A549 (cell line): ENCODE data around the gene GUCY1A2.

Experiments
- EP300 ChIP-seq, 2 experiments: fragments of >200 bp; sonication (Bioruptor Twin); formaldehyde crosslinking; IDR thresholded peaks; 2 replicates in 1 of 2; 3 replicates in 1 of 2; pipeline ENCODE4 v1.6.1; 2016 to 2017
- MYC ChIP-seq: IDR thresholded peaks from 2 replicates; pipeline ENCODE4 v1.6.1; 2012; ENCODE audit warnings: mild to moderate bottlenecking, inconsistent platforms, low read length, improper control_type of control experiment, borderline replicate concordance
- POLR2A ChIP-seq: IDR thresholded peaks from 2 replicates; pipeline ENCODE4 v1.6.1; 2012; ENCODE audit warnings: mild to moderate bottlenecking, low read length
- SMC3 ChIP-seq: fragments of >200 bp; sonication (Bioruptor Twin); formaldehyde crosslinking; IDR thresholded peaks from 3 replicates; pipeline ENCODE4 v1.6.1; 2018; ENCODE audit warnings: inconsistent platforms
- ZC3H11A ChIP-seq: fragments of 450-650 bp; IDR thresholded peaks from 2 replicates; pipeline ENCODE4 v1.6.1; 2014; ENCODE audit warnings: antibody characterized with exemption, mild to moderate bottlenecking
- ZFP36 ChIP-seq: fragments of 450-650 bp; IDR thresholded peaks from 2 replicates; pipeline ENCODE4 v1.6.1; 2014; ENCODE audit warnings: borderline replicate concordance; ENCODE audit not compliant: partially characterized antibody
- TF ChIP-seq, protein P1 (sequence below): fragments of 250-450 bp; sonication (Bioruptor Pico); IDR thresholded peaks from 2 replicates; pipeline ENCODE4 v1.5.0; 2021; ENCODE audit warnings: mild to moderate bottlenecking, moderate library complexity, borderline replicate concordance
- TF ChIP-seq, protein P2 (sequence below): fragments of >200 bp; sonication (Bioruptor Twin); formaldehyde crosslinking; IDR thresholded peaks from 3 replicates; pipeline ENCODE4 v1.5.1; 2016
- TF ChIP-seq, protein P3 (sequence below): fragments of >200 bp; sonication (Bioruptor Twin); formaldehyde crosslinking; IDR thresholded peaks from 3 replicates; pipeline ENCODE4 v1.6.1; 2016

DNA sequence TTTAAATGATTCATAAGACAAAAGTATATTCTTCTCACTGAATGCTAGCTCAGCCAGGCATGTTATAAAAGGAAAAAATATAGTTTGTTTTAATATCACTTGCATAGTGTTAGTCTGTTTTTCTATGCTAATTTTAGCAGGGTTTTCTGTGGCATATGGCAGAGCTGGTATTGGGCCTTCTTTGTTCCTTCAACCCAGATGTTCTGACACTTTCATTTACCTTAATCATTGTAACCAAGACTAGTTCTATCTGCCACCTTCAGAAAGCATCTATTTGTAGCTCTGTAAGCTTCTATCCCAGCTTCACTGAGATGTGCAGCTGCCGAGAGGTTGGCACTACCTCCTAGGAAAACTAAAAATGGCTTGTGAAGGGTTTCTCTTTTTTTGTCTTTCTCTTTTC is 338.7 kb downstream of the GUCY1A2 start:
- TF ChIP-seq, protein P1, sequence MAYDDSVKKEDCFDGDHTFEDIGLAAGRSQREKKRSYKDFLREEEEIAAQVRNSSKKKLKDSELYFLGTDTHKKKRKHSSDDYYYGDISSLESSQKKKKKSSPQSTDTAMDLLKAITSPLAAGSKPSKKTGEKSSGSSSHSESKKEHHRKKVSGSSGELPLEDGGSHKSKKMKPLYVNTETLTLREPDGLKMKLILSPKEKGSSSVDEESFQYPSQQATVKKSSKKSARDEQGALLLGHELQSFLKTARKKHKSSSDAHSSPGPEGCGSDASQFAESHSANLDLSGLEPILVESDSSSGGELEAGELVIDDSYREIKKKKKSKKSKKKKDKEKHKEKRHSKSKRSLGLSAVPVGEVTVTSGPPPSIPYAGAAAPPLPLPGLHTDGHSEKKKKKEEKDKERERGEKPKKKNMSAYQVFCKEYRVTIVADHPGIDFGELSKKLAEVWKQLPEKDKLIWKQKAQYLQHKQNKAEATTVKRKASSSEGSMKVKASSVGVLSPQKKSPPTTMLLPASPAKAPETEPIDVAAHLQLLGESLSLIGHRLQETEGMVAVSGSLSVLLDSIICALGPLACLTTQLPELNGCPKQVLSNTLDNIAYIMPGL (CRISPR knock-in tag), result no peak
- no peak for TF ChIP-seq EP300 (IDR thresholded peaks at IDR 0.05)
- TF ChIP-seq, protein P2, sequence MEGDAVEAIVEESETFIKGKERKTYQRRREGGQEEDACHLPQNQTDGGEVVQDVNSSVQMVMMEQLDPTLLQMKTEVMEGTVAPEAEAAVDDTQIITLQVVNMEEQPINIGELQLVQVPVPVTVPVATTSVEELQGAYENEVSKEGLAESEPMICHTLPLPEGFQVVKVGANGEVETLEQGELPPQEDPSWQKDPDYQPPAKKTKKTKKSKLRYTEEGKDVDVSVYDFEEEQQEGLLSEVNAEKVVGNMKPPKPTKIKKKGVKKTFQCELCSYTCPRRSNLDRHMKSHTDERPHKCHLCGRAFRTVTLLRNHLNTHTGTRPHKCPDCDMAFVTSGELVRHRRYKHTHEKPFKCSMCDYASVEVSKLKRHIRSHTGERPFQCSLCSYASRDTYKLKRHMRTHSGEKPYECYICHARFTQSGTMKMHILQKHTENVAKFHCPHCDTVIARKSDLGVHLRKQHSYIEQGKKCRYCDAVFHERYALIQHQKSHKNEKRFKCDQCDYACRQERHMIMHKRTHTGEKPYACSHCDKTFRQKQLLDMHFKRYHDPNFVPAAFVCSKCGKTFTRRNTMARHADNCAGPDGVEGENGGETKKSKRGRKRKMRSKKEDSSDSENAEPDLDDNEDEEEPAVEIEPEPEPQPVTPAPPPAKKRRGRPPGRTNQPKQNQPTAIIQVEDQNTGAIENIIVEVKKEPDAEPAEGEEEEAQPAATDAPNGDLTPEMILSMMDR, result no peak
- no peak for TF ChIP-seq POLR2A
- no peak for TF ChIP-seq MYC
- TF ChIP-seq SMC3, result no peak
- no peak for TF ChIP-seq ZFP36
- no peak for TF ChIP-seq ZC3H11A
- TF ChIP-seq, protein P3, sequence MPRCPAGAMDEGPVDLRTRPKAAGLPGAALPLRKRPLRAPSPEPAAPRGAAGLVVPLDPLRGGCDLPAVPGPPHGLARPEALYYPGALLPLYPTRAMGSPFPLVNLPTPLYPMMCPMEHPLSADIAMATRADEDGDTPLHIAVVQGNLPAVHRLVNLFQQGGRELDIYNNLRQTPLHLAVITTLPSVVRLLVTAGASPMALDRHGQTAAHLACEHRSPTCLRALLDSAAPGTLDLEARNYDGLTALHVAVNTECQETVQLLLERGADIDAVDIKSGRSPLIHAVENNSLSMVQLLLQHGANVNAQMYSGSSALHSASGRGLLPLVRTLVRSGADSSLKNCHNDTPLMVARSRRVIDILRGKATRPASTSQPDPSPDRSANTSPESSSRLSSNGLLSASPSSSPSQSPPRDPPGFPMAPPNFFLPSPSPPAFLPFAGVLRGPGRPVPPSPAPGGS, result no peak
